ENCODE data around the gene ANTXR1. TPM values are rescaled to one million over a fixed set of nuclear protein-coding genes. Genes with fewer than 3 reads are reported as not detected.

ANTXR1 gene
- total RNA-seq, 1 experiment from 2014 or later = 37.3 TPM

DNA sequence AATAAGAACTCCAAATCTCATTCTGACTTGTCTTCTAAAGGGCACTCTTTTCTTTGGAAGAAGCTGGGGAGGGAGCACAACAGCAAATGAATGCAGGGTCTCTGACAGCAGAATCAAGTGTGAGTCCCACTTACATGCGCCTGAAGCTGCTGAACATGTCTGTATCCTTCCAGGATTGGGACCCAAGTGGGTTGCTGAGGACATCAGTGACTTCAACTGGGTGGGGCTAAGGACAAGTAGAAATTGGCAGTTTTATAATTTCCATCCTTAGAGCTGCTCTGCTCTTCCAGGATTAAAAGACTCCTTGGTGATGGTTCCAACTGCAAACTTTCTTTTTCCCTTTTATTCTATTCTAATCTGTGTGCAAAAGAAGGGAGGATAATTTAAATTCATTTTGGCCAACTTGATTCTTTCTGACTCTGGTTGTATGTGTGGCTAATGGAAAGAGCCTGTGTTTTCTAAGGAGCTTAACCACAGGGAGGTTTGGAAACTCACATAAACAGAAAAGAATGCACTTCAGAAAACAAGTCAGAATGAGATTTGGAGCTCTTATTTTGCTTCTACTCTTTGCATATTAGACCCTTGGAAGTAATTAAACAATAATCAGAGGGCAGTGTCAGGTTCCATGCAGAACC, 20.6 kb downstream of the ANTXR1 start:
- H2BK12ac ChIP-seq (ENCODE audit: insufficient read length, low read depth, low read length) = no peak overlapping the region
- no peak overlapping the region for H2BK5ac ChIP-seq (ENCODE audit: insufficient read length, low read length)
- no peak overlapping the region for H4K8ac ChIP-seq (replicated peaks; ENCODE audit: insufficient read length, low read depth, low read length)
- H2AK5ac ChIP-seq (ENCODE audit: insufficient read length, low read length) = no peak overlapping the region
- H3K23ac ChIP-seq (ENCODE audit: insufficient read length, low read depth, low read length) = no peak overlapping the region
- H3K4me3 Mint-ChIP-seq = no peak overlapping the region
- no peak overlapping the region for H3K4ac ChIP-seq (ENCODE audit: low read depth, low read length)
- H3K79me2 ChIP-seq (ENCODE audit: insufficient read depth, low read length) = no peaks in the 10 kb centered on the region
- no peak overlapping the region for H3K56ac ChIP-seq (ENCODE audit: insufficient read length, low read depth, low read length)
- DNase-seq = no peak
- no peak overlapping the region for H4K5ac ChIP-seq (ENCODE audit: insufficient read length, low read depth, low read length)
- TF ChIP-seq, protein P1, sequence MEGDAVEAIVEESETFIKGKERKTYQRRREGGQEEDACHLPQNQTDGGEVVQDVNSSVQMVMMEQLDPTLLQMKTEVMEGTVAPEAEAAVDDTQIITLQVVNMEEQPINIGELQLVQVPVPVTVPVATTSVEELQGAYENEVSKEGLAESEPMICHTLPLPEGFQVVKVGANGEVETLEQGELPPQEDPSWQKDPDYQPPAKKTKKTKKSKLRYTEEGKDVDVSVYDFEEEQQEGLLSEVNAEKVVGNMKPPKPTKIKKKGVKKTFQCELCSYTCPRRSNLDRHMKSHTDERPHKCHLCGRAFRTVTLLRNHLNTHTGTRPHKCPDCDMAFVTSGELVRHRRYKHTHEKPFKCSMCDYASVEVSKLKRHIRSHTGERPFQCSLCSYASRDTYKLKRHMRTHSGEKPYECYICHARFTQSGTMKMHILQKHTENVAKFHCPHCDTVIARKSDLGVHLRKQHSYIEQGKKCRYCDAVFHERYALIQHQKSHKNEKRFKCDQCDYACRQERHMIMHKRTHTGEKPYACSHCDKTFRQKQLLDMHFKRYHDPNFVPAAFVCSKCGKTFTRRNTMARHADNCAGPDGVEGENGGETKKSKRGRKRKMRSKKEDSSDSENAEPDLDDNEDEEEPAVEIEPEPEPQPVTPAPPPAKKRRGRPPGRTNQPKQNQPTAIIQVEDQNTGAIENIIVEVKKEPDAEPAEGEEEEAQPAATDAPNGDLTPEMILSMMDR (conservative IDR thresholded peaks at IDR 0.05) = no peak
- no peaks in the 10 kb centered on the region; a peak in 1 of 7 replicates for H3K36me3 Mint-ChIP-seq (ENCODE audit: insufficient read depth in 1 of 3, low read depth in 3 of 3)
- no peak overlapping the region for H3T11ph ChIP-seq (ENCODE audit: low read length)
- no peak overlapping the region for H2BK120ac ChIP-seq (ENCODE audit: low read depth, low read length, poor library complexity, severe bottlenecking)
- H2AFZ ChIP-seq (ENCODE audit: low read length) = no peak overlapping the region
- no peaks in the 10 kb centered on the region for H3K79me1 ChIP-seq (ENCODE audit: insufficient read depth, low read depth, low read length, poor library complexity, severe bottlenecking)
- no peaks in the 10 kb centered on the region for H3K23me2 ChIP-seq (ENCODE audit: insufficient read length, low read depth, low read length, poor library complexity, severe bottlenecking)
- no peaks in the 10 kb centered on the region for H3K9me3 ChIP-seq (ENCODE audit: control insufficient read depth, low read depth, low read length)
- no peak overlapping the region for H3K18ac ChIP-seq (ENCODE audit: insufficient read length, low read depth, low read length)
- H3K27me3 ChIP-seq (ENCODE audit: insufficient read depth, low read length) = no peaks in the 10 kb centered on the region
- no peak overlapping the region for H3K27ac Mint-ChIP-seq
- no peaks in the 10 kb centered on the region for H3K27me3 Mint-ChIP-seq (ENCODE audit: low read depth)
- no peaks in the 10 kb centered on the region; the same call in 1 of the 2 replicates for H3K4me1 ChIP-seq (ENCODE audit: insufficient read depth, low read length)
- H4K20me1 ChIP-seq (ENCODE audit: control insufficient read depth, insufficient read depth, insufficient read length) = no peaks in the 10 kb centered on the region
- H3K4me1 Mint-ChIP-seq = peaks cover 12 to 13% of the 10 kb centered on the region in 2 experiments
- H3K9me3 Mint-ChIP-seq = no peaks in the 10 kb centered on the region
- H2BK15ac ChIP-seq (ENCODE audit: low read depth, low read length) = no peak overlapping the region
- no peak overlapping the region for H3K14ac ChIP-seq (ENCODE audit: insufficient read depth, low read length)
- no peak overlapping the region for H4K91ac ChIP-seq (ENCODE audit: insufficient read length, low read depth, low read length)
- no peak overlapping the region for H3K4me2 ChIP-seq (ENCODE audit: insufficient read depth, insufficient read length, low read length)
- no CpG with 5 or more reads among the region's 1 CpG for WGBS (ENCODE audit: extremely low coverage, insufficient read length, low lambda C conversion rate)
- no peak overlapping the region for H2BK20ac ChIP-seq (ENCODE audit: low read depth, low read length, poor library complexity, severe bottlenecking)
- H3K27ac ChIP-seq (ENCODE audit: insufficient read length, low read depth, low read length) = no peak overlapping the region
- no peak overlapping the region for H3K9ac ChIP-seq (ENCODE audit: extremely low read depth, insufficient read length, low read length)
